Stimulated activated CD4-positive, alpha-beta T cell treated with anti-CD3 and anti-CD28 coated beads, Interleukin-12 subunit alpha, Interleukin-12 subunit beta, amount 100 ng/mL, for 48 hours (primary cell): ENCODE data around the gene MMAA.
"Not testable (repeated sequence)": the region's sequence is repeated elsewhere in the genome, so short reads cannot be mapped to it uniquely, and the experiment has no call there.

Source experiments
- DNase-seq, 3 donors: peaks; one replicate each; pipeline ENCODE4 v3.0.0-alpha.2; 2020; ENCODE audit warnings: low read depth in 2 of 3, low spot score in 1 of 3

The MMAA gene

GRCh38 chr4:145618932-145619638 is at the start of gene MMAA:
TSS of gene MMAA (plus strand) at chr4:145619385. CDS start at chr4:145639140, 19,755 bp downstream.
- peak; percentile 91 to 96 (median 92) for DNase-seq

GRCh38 chr4:145574546-145574945 is 44.6 kb upstream of the MMAA start:
- DNase-seq, result not testable (repeated sequence)

- DNase-seq, result no peak
Observed at GRCh38 chr4:145580906-145581305, 38.3 kb upstream of the MMAA start.

GRCh38 chr4:145583191-145584055 is 35.8 kb upstream of the MMAA start:
- no peak for DNase-seq

- no peak for DNase-seq
Observed at GRCh38 chr4:145587088-145587754, 32.0 kb upstream of the MMAA start.

- DNase-seq, result not testable (repeated sequence)
Observed at GRCh38 chr4:145589381-145589780, 29.8 kb upstream of the MMAA start.

GRCh38 chr4:145589916-145590702 is 29.1 kb upstream of the MMAA start:
- DNase-seq, result no peak

GRCh38 chr4:145602129-145602760 is 16.9 kb upstream of the MMAA start:
- DNase-seq, result no peak

- DNase-seq, result no peak
Observed at GRCh38 chr4:145605941-145606340, 13.2 kb upstream of the MMAA start.

GRCh38 chr4:145609481-145610427 is 9.4 kb upstream of the MMAA start:
- peak; percentile 39 to 80 (median 59) for DNase-seq

- no peak for DNase-seq
Observed at GRCh38 chr4:145613566-145614232, 5.5 kb upstream of the MMAA start.

- no peak for DNase-seq
Observed at GRCh38 chr4:145614233-145614610, 5.0 kb upstream of the MMAA start.

- DNase-seq, result no peak
Observed at GRCh38 chr4:145618210-145618931, 814 bp upstream of the MMAA start.

GRCh38 chr4:145619639-145619996 is 433 bp downstream of the MMAA start:
- DNase-seq, result peak; percentile 37 to 54 (median 40)

GRCh38 chr4:145622067-145622466 is 2.9 kb downstream of the MMAA start:
- not testable (repeated sequence) for DNase-seq

GRCh38 chr4:145623831-145624230 is 4.6 kb downstream of the MMAA start:
- no peak for DNase-seq

GRCh38 chr4:145625677-145626622 is 6.8 kb downstream of the MMAA start:
- DNase-seq, result no peak
